ENCODE measurements around the gene NECTIN4. TPM values are rescaled to one million over a fixed set of nuclear protein-coding genes. Genes with fewer than 3 reads are reported as not detected.

NECTIN4 gene
- total and polyA plus RNA-seq, 10 of the 15 experiments (the other 5 are each of a cell fraction or from before 2014, with no cell fraction given) = 2.8 to 8.7 (median 3.7) TPM

DNA sequence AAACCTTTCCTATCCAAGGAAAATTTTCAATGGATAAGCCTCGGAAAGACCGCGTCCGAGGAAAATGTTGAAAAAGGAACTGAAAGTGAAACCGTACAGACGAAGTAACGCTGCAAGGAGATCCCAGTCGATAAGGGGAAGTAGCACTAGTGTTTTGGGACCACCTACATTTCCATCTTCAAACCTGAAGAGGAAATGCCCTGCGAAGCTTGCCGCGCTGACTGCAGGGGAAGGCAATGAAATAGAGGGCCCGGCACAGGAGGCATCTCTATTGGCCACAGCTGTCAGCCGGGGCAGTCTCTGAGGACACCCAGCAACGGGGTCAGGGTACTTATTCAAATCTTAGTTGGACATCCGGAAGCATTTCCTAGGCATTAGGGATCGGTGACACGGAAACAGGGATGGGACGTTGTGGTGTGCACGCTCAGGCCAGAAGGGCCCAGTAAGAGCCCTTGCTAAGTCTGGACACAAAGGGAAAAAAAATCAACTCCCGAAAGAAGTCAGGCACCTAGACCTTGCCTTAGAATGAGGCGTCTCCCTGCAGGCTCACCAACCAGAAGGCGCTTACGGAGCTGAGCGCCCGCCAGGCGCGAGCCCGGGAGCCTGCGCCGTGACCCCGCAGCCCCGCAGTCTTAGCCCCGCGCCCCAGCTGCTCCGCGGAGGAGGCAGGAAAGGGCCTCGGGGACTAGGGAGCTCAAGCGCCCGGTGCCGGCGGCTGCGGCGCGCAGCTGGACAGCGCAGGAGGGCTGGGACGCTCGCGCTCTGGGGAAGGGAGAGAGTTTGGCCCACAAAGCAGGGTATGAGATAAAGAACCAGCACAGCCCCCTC is 44.2 kb downstream of the NECTIN4 start (continued):
- TF ChIP-seq POLR2AphosphoS5 (IDR thresholded peaks at IDR 0.05; ENCODE audit: low read length) = peak; percentile 38; the same call in 1 of the 2 replicates
- no peak for TF ChIP-seq CHD4 (IDR thresholded peaks at IDR 0.05)
- TF ChIP-seq NFYB (IDR thresholded peaks at IDR 0.05; ENCODE audit: insufficient read depth, low read depth, low read length) = 0 out of 2 replicates have a peak, but pooled peaks have one; percentile 39
- TF ChIP-seq STAT1 (conservative IDR thresholded peaks at IDR 0.05) = no peak
- TF ChIP-seq, protein P1, sequence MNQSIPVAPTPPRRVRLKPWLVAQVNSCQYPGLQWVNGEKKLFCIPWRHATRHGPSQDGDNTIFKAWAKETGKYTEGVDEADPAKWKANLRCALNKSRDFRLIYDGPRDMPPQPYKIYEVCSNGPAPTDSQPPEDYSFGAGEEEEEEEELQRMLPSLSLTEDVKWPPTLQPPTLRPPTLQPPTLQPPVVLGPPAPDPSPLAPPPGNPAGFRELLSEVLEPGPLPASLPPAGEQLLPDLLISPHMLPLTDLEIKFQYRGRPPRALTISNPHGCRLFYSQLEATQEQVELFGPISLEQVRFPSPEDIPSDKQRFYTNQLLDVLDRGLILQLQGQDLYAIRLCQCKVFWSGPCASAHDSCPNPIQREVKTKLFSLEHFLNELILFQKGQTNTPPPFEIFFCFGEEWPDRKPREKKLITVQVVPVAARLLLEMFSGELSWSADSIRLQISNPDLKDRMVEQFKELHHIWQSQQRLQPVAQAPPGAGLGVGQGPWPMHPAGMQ (IDR thresholded peaks at IDR 0.05; ENCODE audit: borderline replicate concordance) = no peak
- peak; percentile 93 for TF ChIP-seq IRF4 (IDR thresholded peaks at IDR 0.05; ENCODE audit: low read depth, low read length)
- peak; percentile 1; the same call in 1 of the 2 replicates for TF ChIP-seq POLR2A (IDR thresholded peaks at IDR 0.05; ENCODE audit: low read depth, low read length)
- no peak for TF ChIP-seq EZH2 (IDR thresholded peaks at IDR 0.05; ENCODE audit: borderline replicate concordance, control insufficient read depth, low read depth, low read length)
- no peak; the same call in 1 of the 2 replicates for TF ChIP-seq RUNX3 (IDR thresholded peaks at IDR 0.05; ENCODE audit: low read length)
- peak; percentile 84 for TF ChIP-seq MXI1 (IDR thresholded peaks at IDR 0.05; ENCODE audit: low read depth, low read length)
- 0 out of 2 replicates have a peak, but pooled peaks have one; percentile 18 for TF ChIP-seq CBFB (IDR thresholded peaks at IDR 0.05; ENCODE audit: low read depth)
- TF ChIP-seq ASH2L (IDR thresholded peaks at IDR 0.05; ENCODE audit: borderline replicate concordance, low read depth) = 0 out of 2 replicates have a peak, but pooled peaks have one; percentile 40
- peak in 1 of 2 experiments; percentile 30; a peak in 1 of 3 replicates for TF ChIP-seq EGR1 (IDR thresholded peaks at IDR 0.05; ENCODE audit: borderline replicate concordance in 1 of 2, low read depth in 2 of 2, low read length in 2 of 2)
- TF ChIP-seq, protein P2, sequence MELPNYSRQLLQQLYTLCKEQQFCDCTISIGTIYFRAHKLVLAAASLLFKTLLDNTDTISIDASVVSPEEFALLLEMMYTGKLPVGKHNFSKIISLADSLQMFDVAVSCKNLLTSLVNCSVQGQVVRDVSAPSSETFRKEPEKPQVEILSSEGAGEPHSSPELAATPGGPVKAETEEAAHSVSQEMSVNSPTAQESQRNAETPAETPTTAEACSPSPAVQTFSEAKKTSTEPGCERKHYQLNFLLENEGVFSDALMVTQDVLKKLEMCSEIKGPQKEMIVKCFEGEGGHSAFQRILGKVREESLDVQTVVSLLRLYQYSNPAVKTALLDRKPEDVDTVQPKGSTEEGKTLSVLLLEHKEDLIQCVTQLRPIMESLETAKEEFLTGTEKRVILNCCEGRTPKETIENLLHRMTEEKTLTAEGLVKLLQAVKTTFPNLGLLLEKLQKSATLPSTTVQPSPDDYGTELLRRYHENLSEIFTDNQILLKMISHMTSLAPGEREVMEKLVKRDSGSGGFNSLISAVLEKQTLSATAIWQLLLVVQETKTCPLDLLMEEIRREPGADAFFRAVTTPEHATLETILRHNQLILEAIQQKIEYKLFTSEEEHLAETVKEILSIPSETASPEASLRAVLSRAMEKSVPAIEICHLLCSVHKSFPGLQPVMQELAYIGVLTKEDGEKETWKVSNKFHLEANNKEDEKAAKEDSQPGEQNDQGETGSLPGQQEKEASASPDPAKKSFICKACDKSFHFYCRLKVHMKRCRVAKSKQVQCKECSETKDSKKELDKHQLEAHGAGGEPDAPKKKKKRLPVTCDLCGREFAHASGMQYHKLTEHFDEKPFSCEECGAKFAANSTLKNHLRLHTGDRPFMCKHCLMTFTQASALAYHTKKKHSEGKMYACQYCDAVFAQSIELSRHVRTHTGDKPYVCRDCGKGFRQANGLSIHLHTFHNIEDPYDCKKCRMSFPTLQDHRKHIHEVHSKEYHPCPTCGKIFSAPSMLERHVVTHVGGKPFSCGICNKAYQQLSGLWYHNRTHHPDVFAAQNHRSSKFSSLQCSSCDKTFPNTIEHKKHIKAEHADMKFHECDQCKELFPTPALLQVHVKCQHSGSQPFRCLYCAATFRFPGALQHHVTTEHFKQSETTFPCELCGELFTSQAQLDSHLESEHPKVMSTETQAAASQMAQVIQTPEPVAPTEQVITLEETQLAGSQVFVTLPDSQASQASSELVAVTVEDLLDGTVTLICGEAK (IDR thresholded peaks at IDR 0.05; ENCODE audit: borderline replicate concordance) = peak; percentile 56; the same call in 1 of the 2 replicates
- peak in 1 of 2 experiments; percentile 93; a peak in 2 of 4 replicates for TF ChIP-seq ETV6 (conservative IDR thresholded peaks at IDR 0.05 in 1 of 2, IDR thresholded peaks at IDR 0.05 in 1 of 2; ENCODE audit: borderline replicate concordance in 1 of 2, low read depth in 1 of 2)
- peak; percentile 49; the same call in 1 of the 2 replicates for TF ChIP-seq GATAD2B (conservative IDR thresholded peaks at IDR 0.05; ENCODE audit: low read depth)
- TF ChIP-seq ESRRA (IDR thresholded peaks at IDR 0.05; ENCODE audit: low read length) = no peak
- TF ChIP-seq ATF7 (IDR thresholded peaks at IDR 0.05; ENCODE audit: low read depth) = peak; percentile 60; the same call in 1 of the 2 replicates
- TF ChIP-seq, protein P3, sequence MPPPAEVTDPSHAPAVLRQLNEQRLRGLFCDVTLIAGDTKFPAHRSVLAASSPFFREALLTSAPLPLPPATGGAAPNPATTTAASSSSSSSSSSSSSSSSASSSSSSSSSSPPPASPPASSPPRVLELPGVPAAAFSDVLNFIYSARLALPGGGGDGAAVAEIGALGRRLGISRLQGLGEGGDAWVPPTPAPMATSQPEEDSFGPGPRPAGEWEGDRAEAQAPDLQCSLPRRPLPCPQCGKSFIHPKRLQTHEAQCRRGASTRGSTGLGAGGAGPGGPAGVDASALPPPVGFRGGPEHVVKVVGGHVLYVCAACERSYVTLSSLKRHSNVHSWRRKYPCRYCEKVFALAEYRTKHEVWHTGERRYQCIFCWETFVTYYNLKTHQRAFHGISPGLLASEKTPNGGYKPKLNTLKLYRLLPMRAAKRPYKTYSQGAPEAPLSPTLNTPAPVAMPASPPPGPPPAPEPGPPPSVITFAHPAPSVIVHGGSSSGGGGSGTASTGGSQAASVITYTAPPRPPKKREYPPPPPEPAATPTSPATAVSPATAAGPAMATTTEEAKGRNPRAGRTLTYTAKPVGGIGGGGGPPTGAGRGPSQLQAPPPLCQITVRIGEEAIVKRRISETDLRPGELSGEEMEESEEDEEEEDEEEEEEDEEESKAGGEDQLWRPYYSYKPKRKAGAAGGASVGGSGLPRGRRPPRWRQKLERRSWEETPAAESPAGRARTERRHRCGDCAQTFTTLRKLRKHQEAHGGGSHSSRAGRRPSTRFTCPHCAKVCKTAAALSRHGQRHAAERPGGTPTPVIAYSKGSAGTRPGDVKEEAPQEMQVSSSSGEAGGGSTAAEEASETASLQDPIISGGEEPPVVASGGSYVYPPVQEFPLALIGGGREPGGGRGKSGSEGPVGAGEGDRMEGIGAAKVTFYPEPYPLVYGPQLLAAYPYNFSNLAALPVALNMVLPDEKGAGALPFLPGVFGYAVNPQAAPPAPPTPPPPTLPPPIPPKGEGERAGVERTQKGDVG (CRISPR knock-in tag; IDR thresholded peaks at IDR 0.05) = no peak
- peak; percentile 58 for TF ChIP-seq NR2F1 (conservative IDR thresholded peaks at IDR 0.05)

All from GM12878 (cell line).